CD4-positive, alpha-beta T cell treated with Interleukin-10 for 1 hour (primary cell): ENCODE data around the gene ANXA9.

Experiments
- DNase-seq: peaks from one replicate; pipeline ENCODE4 v3.0.0-alpha.2; 2020

Gene ANXA9, protein sequence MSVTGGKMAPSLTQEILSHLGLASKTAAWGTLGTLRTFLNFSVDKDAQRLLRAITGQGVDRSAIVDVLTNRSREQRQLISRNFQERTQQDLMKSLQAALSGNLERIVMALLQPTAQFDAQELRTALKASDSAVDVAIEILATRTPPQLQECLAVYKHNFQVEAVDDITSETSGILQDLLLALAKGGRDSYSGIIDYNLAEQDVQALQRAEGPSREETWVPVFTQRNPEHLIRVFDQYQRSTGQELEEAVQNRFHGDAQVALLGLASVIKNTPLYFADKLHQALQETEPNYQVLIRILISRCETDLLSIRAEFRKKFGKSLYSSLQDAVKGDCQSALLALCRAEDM

DNA sequence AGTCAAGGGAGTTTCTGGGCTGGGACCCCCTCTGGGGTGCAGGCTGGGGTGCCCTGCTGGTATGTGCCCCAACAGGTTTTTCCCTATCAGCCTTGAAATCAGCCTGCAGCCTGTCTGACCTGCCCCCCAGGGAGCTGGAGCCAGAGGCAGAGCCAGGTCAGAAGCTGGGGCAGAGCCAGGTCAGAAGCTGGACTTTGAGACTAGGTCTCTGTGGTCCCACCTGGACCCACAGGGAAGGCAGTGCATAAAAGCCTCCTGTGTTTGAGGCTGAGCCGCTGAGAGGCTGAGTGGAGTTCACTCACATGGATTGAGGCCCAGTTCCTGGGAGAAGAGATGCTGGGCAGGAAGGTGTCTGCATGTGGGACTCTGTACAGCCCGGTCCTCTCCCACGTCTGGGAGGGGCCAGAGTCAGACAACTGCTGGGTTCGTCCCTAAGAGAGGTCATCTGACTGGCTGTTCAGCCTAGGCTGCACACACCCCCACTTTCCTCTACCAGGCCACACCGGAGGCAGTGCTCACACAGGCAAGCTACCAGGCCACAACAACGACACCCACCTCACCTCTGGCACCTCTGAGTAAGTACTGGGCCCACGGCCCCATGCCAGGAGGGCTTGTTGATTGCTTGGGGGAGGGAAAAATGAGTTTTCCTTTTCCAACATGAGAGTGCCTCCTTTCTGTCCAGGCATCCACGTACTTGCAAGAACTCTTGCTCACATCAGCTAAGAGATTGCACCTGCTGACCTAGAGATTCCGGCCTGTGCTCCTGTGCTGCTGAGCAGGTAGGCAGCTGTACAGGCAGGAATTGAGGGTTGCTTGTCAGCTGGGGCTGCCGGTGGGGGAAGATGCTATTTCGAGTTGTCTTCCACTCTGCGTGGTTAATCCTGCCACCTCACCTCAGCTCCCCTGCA is at the start of gene ANXA9:
Gene ANXA9, plus strand, starts transcription at position 488 of the 908 bp plus-strand sequence. CDS start 814 bp downstream, outside the sequence.
- no peak for DNase-seq

DNA sequence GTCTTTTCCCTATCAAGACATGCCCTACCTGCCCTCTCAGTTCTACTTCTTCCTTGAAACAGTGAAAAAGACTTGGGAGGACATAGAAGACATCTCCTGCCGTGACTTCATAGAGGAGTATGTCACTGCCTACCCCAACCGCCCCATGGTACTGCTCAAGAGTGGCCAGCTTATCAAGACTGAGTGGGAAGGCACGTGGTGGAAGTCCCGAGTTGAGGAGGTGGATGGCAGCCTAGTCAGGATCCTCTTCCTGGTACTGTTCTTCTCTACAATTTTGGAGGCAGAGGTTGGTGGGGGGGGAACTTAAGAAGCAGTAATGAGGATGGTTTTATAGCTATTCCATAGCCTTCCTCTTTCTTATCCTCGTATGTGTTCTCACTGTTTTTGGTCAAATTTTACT is 37.2 kb upstream of the ANXA9 start:
- DNase-seq, result no peak

GRCh38 chr1:150954708-150955107 is 27.4 kb upstream of the ANXA9 start:
- DNase-seq, result no peak

GRCh38 chr1:150955280-150955679 is 26.8 kb upstream of the ANXA9 start:
- no peak for DNase-seq

GRCh38 chr1:150957666-150958065 is 24.4 kb upstream of the ANXA9 start:
- DNase-seq, result no peak

DNA sequence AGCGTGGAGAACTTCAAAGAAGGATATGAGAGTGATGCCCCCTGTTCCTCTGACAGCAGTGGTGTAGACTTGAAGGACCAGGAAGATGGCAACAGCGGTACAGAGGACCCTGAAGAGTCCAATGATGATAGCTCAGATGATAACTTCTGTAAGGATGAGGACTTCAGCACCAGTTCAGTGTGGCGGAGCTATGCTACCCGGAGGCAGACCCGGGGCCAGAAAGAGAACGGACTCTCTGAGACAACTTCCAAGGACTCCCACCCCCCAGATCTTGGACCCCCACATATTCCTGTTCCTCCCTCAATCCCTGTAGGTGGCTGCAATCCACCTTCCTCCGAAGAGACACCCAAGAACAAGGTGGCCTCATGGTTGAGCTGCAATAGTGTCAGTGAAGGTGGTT is 21.4 kb upstream of the ANXA9 start:
- DNase-seq, result no peak

DNA sequence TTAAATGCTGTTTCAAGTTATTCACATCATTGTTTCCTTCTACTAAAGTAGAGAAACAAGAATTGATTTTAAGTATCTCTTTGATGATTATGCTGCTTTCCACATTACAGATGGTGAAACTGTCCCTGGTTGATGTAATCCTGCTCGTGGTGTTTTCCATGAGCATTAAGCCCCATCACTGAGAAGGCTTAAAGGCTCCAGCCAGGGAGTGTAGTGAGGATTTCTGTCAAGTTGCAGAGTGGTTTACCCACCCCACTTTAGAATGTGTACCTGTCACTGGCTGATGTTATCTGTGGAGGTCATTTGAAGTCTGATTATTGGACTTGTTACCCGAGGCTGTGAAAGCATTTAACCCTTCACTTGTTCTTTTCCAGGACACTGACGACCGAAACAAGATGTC is 20.3 kb upstream of the ANXA9 start:
- DNase-seq, result no peak

DNA sequence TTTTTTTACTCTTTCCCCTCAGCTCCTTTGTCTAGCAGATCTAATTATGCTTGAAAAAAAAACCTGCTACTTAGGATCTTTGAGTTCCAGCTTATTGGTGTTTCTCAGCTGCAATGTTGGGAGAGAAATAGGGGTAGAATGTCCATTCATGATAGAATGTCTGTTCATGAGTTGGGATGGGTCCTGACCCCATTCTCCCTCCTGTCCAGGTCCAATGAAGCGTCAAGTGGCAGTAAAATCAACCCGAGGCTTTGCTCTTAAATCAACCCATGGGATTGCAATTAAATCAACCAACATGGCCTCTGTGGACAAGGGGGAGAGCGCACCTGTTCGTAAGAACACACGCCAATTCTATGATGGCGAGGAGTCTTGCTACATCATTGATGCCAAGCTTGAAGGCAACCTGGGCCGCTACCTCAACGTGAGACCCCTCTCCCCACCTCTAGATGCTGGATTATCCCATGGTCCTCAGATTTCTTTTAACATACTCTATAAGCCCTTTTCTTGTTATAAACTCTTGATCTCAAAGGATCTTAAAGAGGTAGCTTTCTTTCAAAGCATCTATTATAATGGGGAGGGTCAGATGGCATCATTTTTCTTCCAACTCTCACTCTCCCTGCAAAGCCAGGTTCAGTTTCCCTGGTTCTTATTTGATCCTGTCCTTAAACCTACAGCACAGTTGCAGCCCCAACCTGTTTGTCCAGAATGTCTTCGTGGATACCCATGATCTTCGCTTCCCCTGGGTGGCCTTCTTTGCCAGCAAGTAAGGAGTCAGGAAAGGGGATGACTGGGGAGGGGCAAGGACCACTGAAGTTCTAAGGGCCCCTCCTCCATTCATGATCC is 18.6 kb upstream of the ANXA9 start:
- no peak for DNase-seq

DNA sequence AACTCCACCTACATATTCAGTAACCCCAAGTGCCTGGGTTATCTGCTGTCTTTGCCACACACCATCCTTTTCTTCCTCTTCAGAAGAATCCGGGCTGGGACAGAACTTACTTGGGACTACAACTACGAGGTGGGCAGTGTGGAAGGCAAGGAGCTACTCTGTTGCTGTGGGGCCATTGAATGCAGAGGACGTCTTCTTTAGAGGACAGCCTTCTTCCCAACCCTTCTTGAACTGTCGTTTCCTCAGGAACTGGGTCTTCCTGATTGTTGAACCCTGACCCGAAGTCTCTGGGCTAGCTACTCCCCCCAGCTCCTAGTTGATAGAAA is 18.0 kb upstream of the ANXA9 start:
- no peak for DNase-seq

DNA sequence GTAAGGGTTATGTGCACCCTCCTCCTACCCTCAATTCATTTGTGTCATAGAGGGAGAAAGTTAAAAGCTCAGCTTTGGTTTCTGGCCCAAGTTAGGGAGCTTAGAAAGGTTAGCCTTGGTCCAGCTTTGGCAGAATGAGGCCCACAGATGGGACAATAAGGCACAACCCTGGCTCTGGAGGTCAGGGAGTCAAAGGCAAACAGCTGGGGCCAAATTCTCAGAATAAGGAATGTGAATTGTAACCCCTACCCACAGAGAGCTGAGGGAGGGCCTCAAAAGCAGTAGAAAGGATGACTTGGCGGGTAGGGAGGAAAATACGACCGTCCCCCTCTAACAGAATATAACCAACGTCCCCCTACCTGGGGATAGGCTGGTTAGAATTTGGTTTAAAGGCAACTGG is 16.5 kb upstream of the ANXA9 start:
- DNase-seq, result no peak

DNA sequence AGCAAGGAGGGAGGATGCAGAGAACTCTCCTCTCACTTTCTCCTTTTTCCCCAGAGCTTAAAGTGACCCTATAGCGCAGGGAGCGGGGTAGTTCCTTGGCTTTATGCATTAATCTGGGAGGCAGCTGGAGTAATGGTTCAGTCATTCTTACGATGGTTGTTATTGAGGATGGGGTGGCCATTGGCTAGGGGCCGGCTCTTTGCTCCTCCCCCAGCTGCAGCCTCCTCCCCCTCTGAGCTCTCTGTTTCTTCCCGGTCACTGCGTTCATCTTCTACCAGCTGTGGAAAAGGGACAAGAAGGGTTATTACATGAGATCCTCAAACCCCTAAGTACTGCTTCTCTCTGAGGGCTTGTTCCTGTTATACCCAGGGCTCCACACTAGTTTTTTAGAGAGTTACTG is 16.1 kb upstream of the ANXA9 start:
- no peak for DNase-seq

GRCh38 chr1:150967936-150968335 is 14.2 kb upstream of the ANXA9 start:
- no peak for DNase-seq

- DNase-seq, result no peak
Measured at GRCh38 chr1:150968491-150968890, 13.6 kb upstream of the ANXA9 start.

DNA sequence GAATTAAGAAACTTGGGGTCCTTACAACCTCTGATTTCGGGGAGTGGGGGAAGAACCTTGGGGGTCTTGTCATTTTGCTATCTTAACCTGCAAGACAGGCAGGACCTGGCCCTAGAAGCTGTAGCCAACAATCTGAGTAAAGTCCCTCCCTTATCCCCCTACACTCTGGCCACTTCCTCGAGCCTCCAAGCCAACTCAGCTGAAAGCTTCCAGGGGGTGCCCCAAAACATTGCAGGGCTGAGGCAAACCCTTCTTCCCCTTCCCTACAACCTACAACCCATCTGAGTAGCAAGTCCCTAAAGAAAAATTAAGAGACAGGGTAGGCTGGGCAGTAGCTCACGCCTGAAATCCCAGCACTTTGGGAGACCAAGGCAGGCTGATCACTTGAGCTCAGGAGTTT is 12.5 kb upstream of the ANXA9 start:
- no peak for DNase-seq

DNA sequence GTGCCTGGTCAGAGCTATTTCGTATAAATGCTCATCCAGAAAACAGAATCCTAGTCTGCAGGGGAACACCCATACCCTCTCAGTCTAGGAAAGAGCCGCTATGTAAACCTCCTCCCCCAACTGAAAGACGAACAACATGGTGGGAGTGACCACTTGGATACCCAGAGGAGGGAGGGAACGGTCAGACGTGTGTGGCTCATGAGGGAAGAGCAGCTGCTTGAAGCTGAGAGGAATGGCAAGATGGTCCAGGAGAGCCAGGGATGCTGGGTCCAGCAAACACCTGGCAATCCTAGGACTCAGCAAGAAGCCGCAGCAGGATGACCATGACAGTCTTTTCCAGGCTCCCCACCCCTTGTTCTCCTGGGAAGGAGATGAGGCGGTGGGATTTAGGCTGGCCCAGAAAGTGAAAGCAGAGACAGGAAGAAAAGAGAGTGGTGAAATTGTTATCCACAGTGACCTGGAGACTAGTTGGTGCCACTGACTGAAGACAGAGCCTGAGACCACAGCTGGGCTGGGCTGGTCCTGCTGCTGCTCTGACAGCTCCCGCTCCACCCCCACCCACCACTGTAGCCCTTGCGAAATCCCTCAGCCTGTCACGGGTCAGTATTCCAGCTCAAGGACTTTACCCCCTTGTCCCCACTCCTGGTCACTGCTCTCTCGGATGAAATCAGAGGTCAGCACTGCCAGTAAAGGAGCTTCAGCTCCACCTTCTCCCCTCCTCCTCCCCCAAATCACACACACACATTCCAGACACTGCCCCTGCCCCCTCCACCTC is 11.1 kb upstream of the ANXA9 start:
- DNase-seq, result no peak

DNA sequence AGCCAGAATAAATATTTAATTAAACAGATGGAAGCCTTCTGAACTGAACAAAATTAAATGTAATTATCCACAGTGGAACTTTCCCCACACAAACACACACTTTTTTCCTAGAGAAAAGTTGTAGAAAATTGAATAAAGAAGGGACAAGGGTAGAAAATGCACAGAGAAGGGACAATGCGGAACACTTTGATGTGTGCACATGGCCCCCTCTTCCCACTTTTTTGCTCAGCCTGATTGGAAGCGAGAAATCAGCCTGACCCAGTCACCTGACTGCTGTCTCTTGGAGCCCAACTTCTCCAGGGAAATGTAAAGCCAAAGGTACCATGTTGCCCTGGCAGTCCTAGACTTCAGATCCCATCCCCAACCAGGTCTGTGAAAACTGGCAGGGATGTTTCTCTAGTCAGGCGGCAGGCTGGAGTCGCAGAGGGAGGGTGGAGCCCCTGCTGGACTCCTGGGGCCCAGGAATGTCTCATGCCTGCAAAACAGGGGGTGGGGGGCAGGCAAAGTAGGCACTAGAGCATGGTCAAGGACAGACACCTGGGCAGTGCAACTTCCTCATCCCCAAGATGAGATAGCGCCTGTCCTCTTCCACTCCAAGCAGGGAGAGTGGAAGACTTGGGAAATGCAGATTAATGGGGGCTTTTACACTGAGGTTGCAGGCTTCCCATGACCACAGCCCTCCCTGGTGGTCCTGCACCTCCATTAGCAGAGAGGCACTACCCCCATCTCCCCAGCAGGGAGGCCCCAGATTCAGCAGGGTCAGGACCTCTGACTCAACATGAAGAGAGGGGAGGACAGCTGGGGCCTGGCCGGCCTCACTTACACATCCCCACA is 10.3 kb upstream of the ANXA9 start:
- DNase-seq, result peak; percentile 13

DNA sequence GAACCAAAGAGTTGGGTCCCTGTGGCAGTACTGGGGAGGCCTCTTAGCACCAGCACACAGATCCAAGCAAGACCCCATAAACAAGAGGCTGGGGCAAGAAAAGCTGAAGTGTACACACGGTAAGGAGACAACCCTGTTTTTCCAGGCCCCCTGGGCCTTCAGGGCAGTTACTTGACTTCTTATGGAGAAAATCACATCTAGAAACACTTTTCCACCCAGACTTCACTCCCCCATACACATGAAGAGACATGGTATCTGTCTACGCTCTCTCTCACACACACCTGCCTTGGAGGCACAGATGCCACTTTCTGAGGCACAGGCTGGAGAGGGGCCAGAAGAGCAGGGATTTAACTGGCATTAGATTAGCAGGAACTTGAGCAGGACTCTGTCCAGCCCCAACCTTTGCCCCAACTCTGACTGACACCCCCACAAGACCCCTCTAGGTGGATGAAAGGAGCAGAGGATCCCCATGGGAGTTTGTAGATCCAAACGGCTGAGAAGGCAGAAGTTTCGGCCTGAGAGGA is 9.6 kb upstream of the ANXA9 start:
- DNase-seq, result no peak

GRCh38 chr1:150973258-150973835 is 8.7 kb upstream of the ANXA9 start:
- no peak for DNase-seq

DNA sequence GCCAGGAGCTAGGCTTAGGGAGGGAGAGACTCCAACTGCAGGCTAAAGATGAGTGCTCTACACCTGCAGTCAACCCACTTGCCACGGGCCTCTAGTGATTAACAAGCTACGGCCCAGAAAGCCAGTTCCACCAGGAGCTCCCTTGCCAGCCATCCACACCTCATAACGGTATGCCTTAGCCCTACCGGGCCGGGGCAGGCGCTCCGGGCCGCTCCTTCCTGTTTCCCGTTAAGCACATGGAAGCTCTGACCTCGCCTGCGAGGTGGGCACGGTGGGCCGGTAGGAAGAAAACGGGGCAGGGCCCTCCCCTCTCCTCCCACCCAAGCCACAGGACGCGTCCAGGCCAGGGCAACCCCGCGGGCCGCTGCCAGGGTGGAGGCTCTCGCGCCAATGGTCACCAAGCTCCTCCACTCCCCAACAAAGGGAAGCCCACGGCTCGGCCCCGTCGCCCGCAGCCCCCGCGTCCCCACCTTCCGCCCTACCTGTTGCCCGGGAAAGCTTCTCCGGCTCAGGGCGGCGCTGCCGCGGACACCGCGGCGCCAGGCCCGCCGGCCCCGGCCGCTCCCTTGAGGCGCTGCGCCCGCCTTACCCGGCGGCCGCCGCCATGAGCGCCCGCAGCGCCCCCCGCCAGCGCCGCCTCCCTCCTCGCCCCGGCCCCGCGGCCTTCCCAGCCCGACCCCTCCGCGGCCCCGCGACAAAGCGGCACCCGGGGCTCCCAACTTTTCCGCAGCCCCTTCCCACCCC is 8.1 kb upstream of the ANXA9 start:
- DNase-seq, result peak; percentile 36
